Activated CD4-positive, alpha-beta T cell treated with anti-CD3 and anti-CD28 coated beads, Interleukin-2, Interleukin-4, amounts not matched to agents 100 ng/mL and 50 ng/mL, durations not matched to agents 16 hours and 8 hours (primary cell): ENCODE measurements around the gene MOGAT2.
"Not testable (repeated sequence)": the region's sequence is repeated elsewhere in the genome, so short reads cannot be mapped to it uniquely, and the experiment has no call there.

Experiments
- DNase-seq: peaks from one replicate; pipeline ENCODE4 v3.0.0-alpha.2; 2020; ENCODE audit warnings: low spot score

The MOGAT2 gene

GRCh38 chr11:75719340-75720239 lies 2.0 kb downstream of the MOGAT2 start:
- DNase-seq = no peak

GRCh38 chr11:75720639-75721038 lies 3.0 kb downstream of the MOGAT2 start:
- DNase-seq = no peak

- no peak for DNase-seq
Measured at GRCh38 chr11:75721852-75722668, 4.4 kb downstream of the MOGAT2 start.

GRCh38 chr11:75722669-75723042 lies 5.0 kb downstream of the MOGAT2 start:
- DNase-seq = no peak

GRCh38 chr11:75725547-75726320 lies 8.1 kb downstream of the MOGAT2 start:
- DNase-seq = no peak

GRCh38 chr11:75728992-75729391 lies 11.4 kb downstream of the MOGAT2 start:
- no peak for DNase-seq

- DNase-seq = no peak
Measured at GRCh38 chr11:75731095-75731494, 13.5 kb downstream of the MOGAT2 start.

- no peak for DNase-seq
Measured at GRCh38 chr11:75733071-75733430, 15.4 kb downstream of the MOGAT2 start.

- peak; percentile 6 for DNase-seq
Measured at GRCh38 chr11:75733431-75734107, 15.9 kb downstream of the MOGAT2 start.

GRCh38 chr11:75734491-75735180 lies 17.0 kb downstream of the MOGAT2 start:
- DNase-seq = no peak

- no peak for DNase-seq
Measured at GRCh38 chr11:75735181-75735845, 17.7 kb downstream of the MOGAT2 start.

- no peak for DNase-seq
Measured at GRCh38 chr11:75737314-75737713, 19.7 kb downstream of the MOGAT2 start.

GRCh38 chr11:75740681-75741080 lies 23.0 kb downstream of the MOGAT2 start:
- DNase-seq = no peak

- DNase-seq = not testable (repeated sequence)
Measured at GRCh38 chr11:75743159-75743558, 25.5 kb downstream of the MOGAT2 start.

- DNase-seq = no peak
Measured at GRCh38 chr11:75743711-75744563, 26.3 kb downstream of the MOGAT2 start.

- no peak for DNase-seq
Measured at GRCh38 chr11:75745807-75746206, 28.2 kb downstream of the MOGAT2 start.

- not testable (repeated sequence) for DNase-seq
Measured at GRCh38 chr11:75748729-75749273, 31.2 kb downstream of the MOGAT2 start.

GRCh38 chr11:75754933-75755332 lies 37.3 kb downstream of the MOGAT2 start:
- not testable (repeated sequence) for DNase-seq

- no peak for DNase-seq
Measured at GRCh38 chr11:75757651-75758050, 40.0 kb downstream of the MOGAT2 start.
